ENCODE data around the gene GGN. TPM values are rescaled to one million over a fixed set of nuclear protein-coding genes. Genes with fewer than 3 reads are reported as not detected.

The GGN gene
- total RNA-seq, 1 experiment from 2014 or later = 1.5 TPM

GRCh38 chr19:38425222-38425809, 37.5 kb upstream of the GGN start:
- Histone ChIP-seq H3K56ac (ENCODE audit: insufficient read length, low read depth, low read length) (no peak overlapping the region), H3K79me2 (ENCODE audit: insufficient read depth, low read length) (no peaks in the 10 kb centered on the region), H2BK12ac (ENCODE audit: insufficient read length, low read depth, low read length) (no peak overlapping the region), H3T11ph (ENCODE audit: low read length) (no peak overlapping the region), H3K4ac (ENCODE audit: low read depth, low read length) (no peak overlapping the region), H2BK15ac (ENCODE audit: low read depth, low read length) (no peak overlapping the region), H3K23me2 (ENCODE audit: insufficient read length, low read depth, low read length, poor library complexity, severe bottlenecking) (no peaks in the 10 kb centered on the region), H4K91ac (ENCODE audit: insufficient read length, low read depth, low read length) (no peak overlapping the region), H3K4me2 (ENCODE audit: insufficient read depth, insufficient read length, low read length) (peak overlapping the region; percentile 14), H3K9me3 (ENCODE audit: control insufficient read depth, low read depth, low read length) (no peaks in the 10 kb centered on the region), H3K79me1 (ENCODE audit: insufficient read depth, low read depth, low read length, poor library complexity, severe bottlenecking) (no peaks in the 10 kb centered on the region), H3K9ac (ENCODE audit: extremely low read depth, insufficient read length, low read length) (no peak overlapping the region), H4K8ac (replicated peaks; ENCODE audit: insufficient read length, low read depth, low read length) (no peak overlapping the region), H3K23ac (ENCODE audit: insufficient read length, low read depth, low read length) (no peak overlapping the region), H3K18ac (ENCODE audit: insufficient read length, low read depth, low read length) (no peak overlapping the region), H2AFZ (ENCODE audit: low read length) (no peak overlapping the region), H3K27me3 (ENCODE audit: insufficient read depth, low read length) (no peaks in the 10 kb centered on the region), H3K14ac (ENCODE audit: insufficient read depth, low read length) (no peak overlapping the region), H2BK20ac (ENCODE audit: low read depth, low read length, poor library complexity, severe bottlenecking) (no peak overlapping the region), H4K20me1 (ENCODE audit: control insufficient read depth, insufficient read depth, insufficient read length) (no peaks in the 10 kb centered on the region), H3K27ac (ENCODE audit: insufficient read length, low read depth, low read length) (no peak overlapping the region), H2BK120ac (ENCODE audit: low read depth, low read length, poor library complexity, severe bottlenecking) (no peak overlapping the region), H3K4me1 (ENCODE audit: insufficient read depth, low read length) (no peaks in the 10 kb centered on the region; the same call in 1 of the 2 replicates), H4K5ac (ENCODE audit: insufficient read length, low read depth, low read length) (no peak overlapping the region), H2BK5ac (ENCODE audit: insufficient read length, low read length) (no peak overlapping the region), H2AK5ac (ENCODE audit: insufficient read length, low read length) (no peak overlapping the region)
- Mint-ChIP-seq H3K4me3 (peak overlapping the region in 1 of 2 experiments; percentile 61; a peak in 2 of 5 replicates), H3K36me3 (ENCODE audit: insufficient read depth in 1 of 3, low read depth in 3 of 3) (no peaks in the 10 kb centered on the region), H3K27me3 (ENCODE audit: low read depth) (peaks cover 6% of the 10 kb centered on the region), H3K9me3 (no peaks in the 10 kb centered on the region), H3K4me1 (peaks cover 4 to 14% of the 10 kb centered on the region in 2 experiments), H3K27ac (peak overlapping the region in 1 of 3 experiments; percentile 50; a peak in 1 of 7 replicates)
- no CpG with 5 or more reads among the region's 7 CpGs for WGBS (ENCODE audit: extremely low coverage, insufficient read length, low lambda C conversion rate)
- DNase-seq = no peak
- no peak for TF ChIP-seq CTCF (conservative IDR thresholded peaks at IDR 0.05)

Measured in H9 (cell line).